IMR-90 (cell line): Measurements from ENCODE around the gene TMEM245.

Experiments used
- CEBPB ChIP-seq: IDR thresholded peaks from 2 replicates; pipeline ENCODE4 v1.6.1; 2012; ENCODE audit warnings: low read depth, low read length, improper control_type of control experiment
- CTCF ChIP-seq: conservative IDR thresholded peaks from 2 replicates; pipeline ENCODE4 v1.5.1; 2012; ENCODE audit warnings: mild to moderate bottlenecking, low read depth, low read length, improper control_type of control experiment
- NFE2L2 ChIP-seq: fragments of 150-350 bp; IDR thresholded peaks from 2 replicates; pipeline ENCODE4 v1.6.1; 2016; ENCODE audit warnings: low read depth, mild to moderate bottlenecking, low read length
- POLR2A ChIP-seq: IDR thresholded peaks from 2 replicates; pipeline ENCODE4 v1.6.1; 2012; ENCODE audit warnings: mild to moderate bottlenecking, low read depth, low read length
- RAD21 ChIP-seq: IDR thresholded peaks from 2 replicates; pipeline ENCODE4 v1.6.1; 2012; ENCODE audit warnings: low read length, improper control_type of control experiment
- RFX5 ChIP-seq: IDR thresholded peaks from 2 replicates; pipeline ENCODE4 v1.8.0; 2012; ENCODE audit warnings: low read depth, mild to moderate bottlenecking, low read length, moderate library complexity
- SMC3 ChIP-seq: fragments of 150-350 bp; IDR thresholded peaks from 2 replicates; pipeline ENCODE4 v1.6.1; 2016; ENCODE audit warnings: low read depth, mild to moderate bottlenecking, antibody characterized with exemption, low read length, moderate library complexity
- USF2 ChIP-seq: fragments of 150-350 bp; IDR thresholded peaks from 2 replicates; pipeline ENCODE4 v1.6.1; 2017; ENCODE audit warnings: mild to moderate bottlenecking, antibody characterized with exemption, low read length, low read depth

DNA sequence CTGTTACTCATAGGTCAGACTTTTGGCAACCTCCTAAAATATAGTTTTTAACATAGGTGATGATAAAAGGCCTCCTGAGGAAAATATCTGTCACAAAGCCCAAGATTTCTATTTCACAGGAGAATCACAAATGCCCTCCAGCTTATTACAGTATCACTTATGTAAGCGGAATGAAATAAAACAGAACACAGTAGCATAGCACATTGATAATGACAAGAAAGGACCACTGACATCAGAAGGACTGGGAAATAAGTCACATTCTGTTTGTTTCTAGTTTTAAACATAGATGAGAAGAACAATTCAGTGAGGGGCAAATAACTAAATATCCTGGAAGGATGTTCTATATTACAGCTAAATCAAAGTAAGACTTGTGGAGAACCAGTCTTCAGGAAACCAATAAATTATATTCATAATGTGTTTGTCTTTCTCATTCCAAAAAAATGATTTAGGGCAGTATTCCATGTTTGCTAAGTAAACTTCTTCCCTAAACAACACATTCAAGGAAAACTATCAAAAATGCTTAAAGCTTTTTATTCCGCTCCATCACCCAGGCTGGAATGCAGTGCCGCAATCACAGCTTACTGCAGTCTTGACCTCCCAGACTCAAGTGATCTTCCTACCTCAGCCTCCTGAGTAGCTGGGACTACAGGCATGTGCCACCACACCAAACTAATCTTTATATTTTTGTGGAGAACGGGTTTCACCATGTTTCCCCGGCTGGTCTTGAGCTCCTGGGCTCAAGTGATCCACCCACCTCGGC lies 85.6 kb downstream of the TMEM245 start:
- TF ChIP-seq POLR2A: no peak
- no peak for TF ChIP-seq CTCF
- no peak for TF ChIP-seq USF2
- TF ChIP-seq SMC3: no peak
- no peak for TF ChIP-seq RFX5
- 0 out of 2 replicates have a peak, but pooled peaks have one; percentile 1 for TF ChIP-seq CEBPB
- no peak for TF ChIP-seq NFE2L2
- no peak for TF ChIP-seq RAD21
